HG03039 (cell line): ENCODE data around the gene MORC2.

ENCODE experiments used
- ATAC-seq: cut with Tn5 transposase; IDR thresholded peaks from one replicate; pipeline ENCODE4 v1.9.1; 2021; ENCODE audit warnings: mild to moderate bottlenecking, moderate library complexity; ENCODE audit not compliant: unreplicated experiment

MORC2 gene

DNA sequence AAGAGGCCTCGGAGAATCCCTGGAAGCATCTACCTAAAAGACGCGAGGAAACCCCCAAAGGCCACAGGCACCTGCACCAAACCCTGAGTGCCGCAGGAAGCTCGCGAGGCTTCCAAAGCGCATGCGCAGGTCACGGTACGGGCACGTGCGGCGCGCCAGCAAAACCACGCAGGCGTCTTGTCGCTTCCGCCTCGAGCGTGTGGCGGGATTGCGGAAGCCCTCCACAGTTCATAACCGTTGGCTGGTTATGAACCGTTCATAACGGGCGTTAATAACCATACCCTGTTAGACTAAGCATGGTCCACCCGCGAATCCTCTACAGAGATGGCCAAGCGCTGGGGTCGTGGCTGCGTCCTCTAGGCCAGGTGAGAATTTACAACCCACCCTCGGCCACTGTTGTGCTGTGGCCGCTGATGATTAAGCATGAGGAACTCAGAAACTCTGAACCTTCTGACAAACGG lies 46.4 kb downstream of the MORC2 start:
- no peak for ATAC-seq

- no peak for ATAC-seq
Measured at GRCh38 chr22:30921108-30921507, 47.5 kb downstream of the MORC2 start.

DNA sequence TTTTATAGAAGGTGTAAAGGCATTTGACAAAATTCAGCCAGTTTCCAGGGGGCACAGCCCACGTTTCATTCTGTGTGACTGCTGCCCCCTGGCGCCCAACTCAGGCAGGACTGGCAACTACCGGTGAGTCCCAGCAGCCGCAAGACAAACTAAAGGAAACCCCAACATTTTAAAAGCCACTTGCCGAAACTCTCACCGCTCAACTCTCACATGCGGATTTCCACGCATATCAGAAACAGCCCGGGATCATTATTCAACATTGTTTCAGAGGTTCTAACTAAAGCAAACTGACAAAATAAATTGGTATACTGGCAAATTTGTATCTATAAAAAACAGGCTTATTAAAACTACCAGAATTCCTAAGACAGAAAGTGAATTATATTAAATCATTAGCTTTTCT lies 48.2 kb downstream of the MORC2 start:
- no peak for ATAC-seq

DNA sequence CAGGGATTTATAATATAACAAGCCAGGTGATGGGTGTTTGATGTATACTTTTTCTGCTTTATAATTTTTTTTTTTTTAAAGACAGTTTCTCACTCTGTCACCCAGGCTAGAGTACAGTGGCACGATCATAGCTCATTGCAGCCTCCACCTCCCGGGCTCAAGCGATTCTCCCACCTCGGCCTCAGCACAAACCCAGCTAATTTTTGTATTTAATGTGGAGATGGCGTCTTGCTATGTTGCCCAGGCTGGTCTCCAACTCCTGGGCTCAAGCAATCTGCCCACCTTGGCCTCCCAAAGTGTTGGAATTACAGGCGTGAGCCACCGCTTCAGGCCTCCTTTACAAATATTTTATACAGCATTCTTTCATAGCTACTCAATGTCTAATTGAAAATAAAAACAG lies 48.6 kb downstream of the MORC2 start:
- no peak for ATAC-seq

- ATAC-seq: no peak
Measured at GRCh38 chr22:30918761-30919160, 49.8 kb downstream of the MORC2 start.

- ATAC-seq: no peak
Measured at GRCh38 chr22:30910358-30910757, 58.2 kb downstream of the MORC2 start.

DNA sequence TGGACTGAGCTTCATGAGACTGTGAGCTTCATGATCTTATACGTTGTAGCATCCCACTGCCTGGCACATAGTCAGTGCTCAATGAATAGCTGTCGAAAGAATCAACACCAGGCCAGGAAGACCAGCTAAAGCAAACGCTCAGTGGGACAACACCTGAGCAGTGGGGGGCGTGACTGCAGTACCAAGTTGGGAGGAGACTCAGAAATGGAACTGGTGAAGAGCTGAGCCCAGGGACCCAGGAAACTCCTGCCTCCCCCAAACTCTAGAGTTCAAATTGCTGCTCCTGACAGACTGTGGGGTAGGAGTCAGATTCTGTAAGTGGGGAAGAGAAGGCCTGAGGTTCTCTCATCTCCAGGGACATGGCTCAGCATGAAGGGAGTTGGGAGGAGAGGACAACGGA lies 59.3 kb downstream of the MORC2 start:
- no peak for ATAC-seq

DNA sequence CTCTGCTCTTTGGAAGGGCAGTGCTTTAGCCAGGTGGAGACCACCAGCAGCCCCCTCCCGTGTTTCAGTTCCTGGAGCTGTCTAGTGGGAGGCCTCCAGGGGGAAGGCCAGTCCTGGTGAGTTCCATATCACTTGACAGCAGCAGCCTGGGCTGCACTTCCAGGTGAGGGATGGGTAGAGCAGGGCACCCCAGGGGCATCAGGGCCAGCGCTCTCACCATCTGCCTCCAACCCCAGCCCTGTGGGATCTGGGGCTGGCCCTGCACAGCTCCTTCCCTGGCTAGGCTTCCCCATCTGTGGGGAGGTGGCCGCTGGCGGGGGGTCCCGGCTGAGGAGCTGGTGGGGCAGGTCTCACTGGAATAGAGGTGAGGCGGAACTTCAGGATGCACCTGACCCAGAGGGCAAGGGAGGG lies 60.5 kb downstream of the MORC2 start:
- ATAC-seq: no peak

DNA sequence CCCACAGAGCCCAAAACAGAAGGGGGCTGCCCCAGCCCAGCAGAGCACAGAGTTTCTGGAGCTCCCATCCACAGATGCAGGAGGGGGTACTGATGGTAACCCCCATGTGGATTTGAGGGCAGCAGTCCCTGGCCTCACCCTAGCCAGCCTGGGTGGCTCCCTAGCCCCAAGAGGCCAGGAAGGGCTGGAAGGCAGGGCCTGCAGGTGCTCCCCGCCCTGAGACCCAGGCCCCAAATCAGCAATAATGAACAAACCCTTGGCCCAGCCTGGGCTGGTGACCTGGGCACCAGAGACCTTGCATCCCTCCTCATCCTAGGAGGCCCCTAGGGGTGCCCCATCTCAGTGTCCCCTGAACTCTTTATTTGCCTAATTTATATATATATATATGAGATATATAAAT lies 61.6 kb downstream of the MORC2 start:
- no peak for ATAC-seq

- ATAC-seq: no peak
Measured at GRCh38 chr22:30906411-30906810, 62.2 kb downstream of the MORC2 start.

GRCh38 chr22:30905696-30906341 lies 62.8 kb downstream of the MORC2 start:
- no peak for ATAC-seq

DNA sequence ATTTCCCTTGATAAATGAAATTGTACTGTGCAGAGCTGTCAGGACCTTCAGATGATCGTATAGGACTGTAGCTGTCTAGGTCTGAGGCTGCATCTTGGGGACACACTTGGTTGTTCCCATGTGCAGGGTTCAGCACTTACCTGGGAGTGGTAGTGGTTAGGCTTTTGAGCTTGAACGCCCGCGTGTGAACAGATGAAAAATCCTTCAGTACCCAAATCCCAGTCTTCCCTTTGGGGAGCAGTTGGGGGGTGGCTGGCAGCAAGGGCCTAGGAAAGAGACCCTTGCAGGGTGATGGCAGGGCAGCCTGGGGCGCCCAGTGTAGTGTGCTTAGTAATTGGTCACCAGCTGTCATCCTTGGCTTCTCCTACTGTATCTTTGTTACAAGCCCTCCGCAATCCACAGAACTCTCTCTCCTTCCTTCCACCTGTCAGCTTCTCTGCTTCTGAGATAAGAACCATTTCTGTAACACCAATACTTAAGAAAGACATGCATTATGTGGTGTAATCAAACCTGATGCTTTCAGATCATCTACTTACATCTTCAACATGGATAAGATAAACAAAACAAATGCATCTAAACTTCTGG lies 64.6 kb downstream of the MORC2 start:
- ATAC-seq: no peak

- ATAC-seq: no peak
Measured at GRCh38 chr22:30902496-30903357, 65.8 kb downstream of the MORC2 start.

GRCh38 chr22:30894371-30894740 lies 74.2 kb downstream of the MORC2 start:
- no peak for ATAC-seq

- ATAC-seq: no peak
Measured at GRCh38 chr22:30893434-30894370, 74.9 kb downstream of the MORC2 start.

DNA sequence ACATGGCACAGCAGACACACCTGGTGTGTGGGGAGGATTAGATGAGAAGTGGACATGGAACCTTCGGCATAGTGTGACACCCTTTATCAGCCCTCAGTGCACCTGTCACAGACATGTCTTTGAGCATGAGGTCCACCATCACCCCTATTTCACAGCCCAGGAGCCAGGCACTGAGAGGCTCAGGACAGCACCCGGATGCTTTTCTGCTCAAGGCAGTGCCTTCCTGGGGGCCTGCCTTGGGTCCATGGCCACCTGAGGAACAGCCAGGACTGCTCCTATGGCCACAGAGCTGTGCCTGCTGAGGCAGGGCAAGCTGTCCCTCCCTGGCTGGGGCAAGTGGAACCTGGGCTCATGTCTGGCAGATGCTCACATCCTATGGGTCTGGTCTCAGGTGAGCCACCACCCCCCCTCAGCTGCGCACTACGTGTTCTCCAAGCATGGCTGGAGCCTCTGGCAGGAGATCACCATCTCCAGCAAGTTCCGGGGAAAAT lies 75.8 kb downstream of the MORC2 start:
- no peak for ATAC-seq

DNA sequence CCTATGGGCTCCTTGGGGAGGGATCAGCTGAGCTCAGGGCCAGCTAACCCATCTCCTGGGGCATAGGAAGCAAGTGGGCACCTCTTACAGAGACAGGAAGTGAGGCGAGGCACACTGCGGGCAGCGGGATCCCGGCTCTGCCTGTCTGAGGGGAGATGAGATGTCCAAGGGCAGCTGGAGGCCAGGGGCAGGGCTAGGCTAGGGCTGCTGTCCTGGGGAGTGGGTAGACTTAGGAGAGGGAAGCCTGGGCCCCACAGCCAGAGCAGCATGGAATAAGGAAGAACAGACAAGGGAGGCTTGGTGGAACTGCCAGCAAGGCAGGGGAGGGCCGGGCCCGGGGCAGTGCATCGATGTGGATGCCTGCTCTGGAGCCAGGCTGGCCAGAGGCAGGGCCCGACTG lies 76.3 kb downstream of the MORC2 start:
- no peak for ATAC-seq

DNA sequence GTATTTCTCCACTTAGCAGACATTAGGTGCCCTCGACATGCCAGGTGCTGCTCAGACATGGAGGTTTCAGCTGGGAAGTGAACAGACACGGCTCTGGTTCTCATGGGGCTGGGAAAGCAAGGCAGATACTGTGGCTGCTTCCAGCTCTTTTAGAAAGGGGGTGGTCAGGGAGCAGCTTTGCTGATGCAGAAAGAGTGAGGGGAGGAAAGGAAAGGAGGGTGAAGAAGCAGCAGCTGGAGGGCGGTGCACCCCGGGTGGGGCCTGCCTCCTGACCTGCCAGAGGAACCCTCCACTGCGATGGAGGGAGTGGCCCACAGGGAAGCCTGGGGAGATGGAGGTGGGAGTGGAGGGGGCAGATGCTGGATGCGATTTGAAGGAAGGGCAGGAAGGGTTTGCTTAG lies 76.8 kb downstream of the MORC2 start:
- ATAC-seq: no peak

- ATAC-seq: no peak
Measured at GRCh38 chr22:30891443-30891755, 77.2 kb downstream of the MORC2 start.

- ATAC-seq: no peak
Measured at GRCh38 chr22:30890686-30891442, 77.7 kb downstream of the MORC2 start.
